Endothelial cell of umbilical vein (primary cell): ENCODE results near the gene KLF3. TPM values are rescaled to one million over a fixed set of nuclear protein-coding genes. Genes with fewer than 3 reads are reported as not detected.

Experiments
- BruUV-seq: library from RNA; stranded (reverse); fragments of 400-500 nt; replicated peaks from 2 replicates; lab custom pipeline; 2021; lab: Mats Ljungman, UMichigan
- CTCF ChIA-PET: fragments of 300-600, 350-600 bp; sonication (Branson Sonifier 250); formaldehyde crosslinking; loops from one replicate; lab custom pipeline; 2021; ENCODE audit warnings: antibody characterized with exemption, inconsistent platforms; lab: Charles Lee
- POLR2A ChIA-PET: fragments of 300-600, 350-600 bp; sonication (Branson Sonifier 250); formaldehyde crosslinking; loops from one replicate; lab custom pipeline; 2021; ENCODE audit warnings: antibody characterized with exemption, inconsistent platforms; lab: Charles Lee
- DNase-seq: peaks from one replicate; pipeline ENCODE4 v3.0.0-alpha.2; 2011; ENCODE audit warnings: low read depth, low spot score
- FAIRE-seq: peaks from 2 replicates; lab custom pipeline; 2011; peaks lifted over from hg19 to GRCh38; lab: Jason Lieb, UNC
- H2AFZ ChIP-seq: 2 replicates; pipeline ENCODE4 v1.6.0; 2012; ENCODE audit warnings: low read depth, low read length, control low read depth, inconsistent platforms
- H3K27ac ChIP-seq: 2 replicates; pipeline ENCODE4 v1.5.1; 2011; ENCODE audit warnings: low read depth, mild to moderate bottlenecking, control low read depth, low read length, moderate library complexity; ENCODE audit not compliant: insufficient read depth
- H3K27me3 ChIP-seq, 2 experiments: 2 replicates each; pipeline versions ENCODE4 v1.6.0 to v1.6.1; 2011; ENCODE audit warnings: low read length in 2 of 2, mixed read lengths in 1 of 2; ENCODE audit not compliant: control insufficient read depth in 2 of 2, insufficient read depth in 2 of 2
- H3K36me3 ChIP-seq, 2 experiments: 2 replicates in 1 of 2; 3 replicates in 1 of 2; pipeline ENCODE4 v1.5.1; 2011; ENCODE audit warnings: low read length in 2 of 2, mild to moderate bottlenecking in 1 of 2, moderate library complexity in 1 of 2; ENCODE audit not compliant: control insufficient read depth in 2 of 2, insufficient read depth in 2 of 2; ENCODE audit errors: extremely low read depth in 1 of 2
- H3K4me1 ChIP-seq: 3 replicates; pipeline ENCODE4 v1.5.1; 2011; ENCODE audit warnings: mild to moderate bottlenecking, low read length; ENCODE audit not compliant: control insufficient read depth, insufficient read depth; ENCODE audit errors: extremely low read depth
- H3K4me2 ChIP-seq: 2 replicates; pipeline ENCODE4 v1.6.1; 2011; ENCODE audit warnings: low read length, control low read depth, mixed read lengths; ENCODE audit not compliant: insufficient read depth
- H3K4me3 ChIP-seq, 3 experiments: fragments of 200-600 bp in 1 of 3; sonication (generic), shearing (Covaris generic) in 1 of 3; replicated peaks in 1 of 3; 2 replicates each; pipeline ENCODE4 v1.5.1; 2011 to 2016; ENCODE audit warnings: control low read depth in 3 of 3, low read length in 3 of 3, mild to moderate bottlenecking in 2 of 3, inconsistent platforms in 1 of 3, low read depth in 1 of 3, moderate library complexity in 1 of 3; ENCODE audit not compliant: insufficient read depth in 1 of 3
- H3K79me2 ChIP-seq: 2 replicates; pipeline ENCODE4 v1.6.0; 2012; ENCODE audit warnings: low read length, inconsistent platforms; ENCODE audit not compliant: control insufficient read depth, insufficient read depth
- H3K9ac ChIP-seq: replicated peaks from 2 replicates; pipeline ENCODE3; 2011; ENCODE audit warnings: low read length, control low read depth; ENCODE audit not compliant: insufficient read depth; ENCODE audit errors: extremely low read depth
- H3K9me1 ChIP-seq: replicated peaks from 3 replicates; pipeline ENCODE4 v1.6.0; 2011; ENCODE audit warnings: mild to moderate bottlenecking, low read length; ENCODE audit not compliant: control insufficient read depth, insufficient read depth; ENCODE audit errors: extremely low read depth
- H3K9me3 ChIP-seq: replicated peaks from 2 replicates; pipeline ENCODE4 v1.5.1; 2012; ENCODE audit warnings: low read length, inconsistent platforms; ENCODE audit not compliant: control insufficient read depth, insufficient read depth
- H4K20me1 ChIP-seq: replicated peaks from 2 replicates; pipeline ENCODE3; 2011; ENCODE audit warnings: mild to moderate bottlenecking, low read length; ENCODE audit not compliant: control insufficient read depth, insufficient read depth; ENCODE audit errors: extremely low read depth
- EZH2 ChIP-seq: IDR thresholded peaks from 2 replicates; pipeline ENCODE4 v1.6.1; 2012; ENCODE audit warnings: borderline replicate concordance, low read depth, mild to moderate bottlenecking, moderate library complexity, low read length, inconsistent platforms; ENCODE audit not compliant: severe bottlenecking
- FOS ChIP-seq: IDR thresholded peaks from 2 replicates; pipeline ENCODE4 v1.6.1; 2011; ENCODE audit warnings: mild to moderate bottlenecking, low read length, moderate library complexity, borderline replicate concordance; ENCODE audit not compliant: insufficient read depth
- GATA2 ChIP-seq: IDR thresholded peaks from 2 replicates; pipeline ENCODE4 v1.7.0; 2011; ENCODE audit warnings: low read depth, mild to moderate bottlenecking, moderate library complexity, mixed read lengths, low read length; ENCODE audit not compliant: insufficient read length, insufficient read depth
- JUN ChIP-seq: IDR thresholded peaks from 2 replicates; pipeline ENCODE4 v1.6.1; 2011; ENCODE audit warnings: borderline replicate concordance, low read depth; ENCODE audit not compliant: insufficient read length, insufficient read depth
- MYC ChIP-seq: IDR thresholded peaks from one replicate; pipeline ENCODE4 v1.6.1; 2011; ENCODE audit warnings: mild to moderate bottlenecking, low read depth, low read length
- POLR2A ChIP-seq: IDR thresholded peaks from 2 replicates; pipeline ENCODE4 v1.6.1; 2012; ENCODE audit warnings: low read depth, mild to moderate bottlenecking, control low read depth, low read length
- POLR2AphosphoS5 ChIP-seq: IDR thresholded peaks from 2 replicates; pipeline ENCODE4 v1.6.1; 2012; ENCODE audit warnings: low read depth, mild to moderate bottlenecking, control low read depth, low read length, moderate library complexity; ENCODE audit not compliant: insufficient read depth
- dilution Hi-C: fragments of 300-500 bp; cut with MboI; formaldehyde crosslinking; loops from one replicate; pipeline ENCODE4 v1.15.0; 2019; ENCODE audit warnings: low sequenced_read_pairs; ENCODE audit not compliant: extremely low pct_ligation_motif_present
- intact Hi-C: fragments of 100-400 bp; cut with micrococcal nuclease; formaldehyde crosslinking; loops from one replicate; pipeline ENCODE4 v1.10.0; 2022
- polyA plus RNA-seq, 4 experiments: library from polyadenylated mRNA; depleted of rRNA in 3 of 4; stranded (reverse) in 3 of 4; unstranded in 1 of 4; fragments of >200 nt; gene quantifications; 2 replicates each; pipeline versions ENCODE4 v1.2.1 to v1.2.3, GENCODE V29; 2011 to 2012; ENCODE audit warnings: missing spikeins in 1 of 4
- total RNA-seq: library from RNA; stranded (reverse); gene quantifications from 2 replicates; pipeline ENCODE4 v1.2.3, GENCODE V29; 2021
- TF ChIP-seq, protein P1 (sequence below): IDR thresholded peaks from 2 replicates; pipeline ENCODE4 v1.6.1; 2011; ENCODE audit not compliant: insufficient read depth, insufficient read length
- TF ChIP-seq, protein P2 (sequence below), 2 donors: IDR thresholded peaks; 1 replicate in 1 of 2; 2 replicates in 1 of 2; pipeline ENCODE4 v1.5.1; 2011; ENCODE audit warnings: low read length in 2 of 2, mild to moderate bottlenecking in 2 of 2, moderate library complexity in 2 of 2, control low read depth in 1 of 2, inconsistent platforms in 1 of 2, low read depth in 1 of 2; ENCODE audit not compliant: insufficient read depth in 1 of 2; ENCODE audit errors: extremely low read depth in 1 of 2

Gene KLF3
- total and polyA plus RNA-seq, 2 donors (not counting 3 experiments of a cell fraction or from before 2014, with no cell fraction given), result 27.7 to 50.5 TPM

DNA sequence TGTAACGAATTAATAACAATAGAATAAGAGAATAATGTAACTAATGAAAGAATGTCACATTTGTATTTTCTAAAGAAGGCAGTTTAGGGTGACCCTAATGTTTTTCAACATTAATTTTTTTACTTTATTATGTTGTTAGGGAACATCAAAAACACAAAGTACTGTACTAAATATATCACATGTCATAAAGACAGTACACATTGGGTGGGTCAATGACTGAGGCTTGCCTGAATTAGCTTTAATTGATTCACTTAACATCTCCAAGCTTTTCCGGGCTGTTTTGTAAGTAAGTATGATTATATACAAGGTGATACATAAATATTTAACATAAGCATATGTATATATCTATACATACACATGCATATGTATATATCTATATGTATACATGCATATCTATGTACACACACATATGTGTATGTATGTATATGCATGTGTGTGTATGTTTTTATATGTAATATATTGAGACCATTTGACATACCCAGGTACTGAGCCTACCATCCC, 43.4 kb upstream of the KLF3 start:
- ChIA-PET POLR2A (no interaction called here), CTCF (interaction anchor here (1.2 kb wide), 1 partner anchor 10 kb away, joined by 3 read pairs; no protein-coding TSS in a partner anchor)
- Histone ChIP-seq H3K27me3 (peaks cover 0 to 2% of the 10 kb centered on the region in 2 experiments), H3K4me3 (no peak overlapping the region), H3K9me1 (no peaks in the 10 kb centered on the region), H3K79me2 (no peaks in the 10 kb centered on the region), H4K20me1 (no peaks in the 10 kb centered on the region), H3K4me1 (no peaks in the 10 kb centered on the region), H3K9ac (no peak overlapping the region), H3K27ac (no peak overlapping the region), H3K9me3 (no peaks in the 10 kb centered on the region), H2AFZ (no peak overlapping the region), H3K36me3 (no peaks in the 10 kb centered on the region), H3K4me2 (no peak overlapping the region)
- DNase-seq (no peak), FAIRE-seq (no peak)
- TF ChIP-seq, protein P1, sequence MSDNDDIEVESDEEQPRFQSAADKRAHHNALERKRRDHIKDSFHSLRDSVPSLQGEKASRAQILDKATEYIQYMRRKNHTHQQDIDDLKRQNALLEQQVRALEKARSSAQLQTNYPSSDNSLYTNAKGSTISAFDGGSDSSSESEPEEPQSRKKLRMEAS, result no peak
- no peak for TF ChIP-seq FOS
- no TSS peak for BruUV-seq
- intact Hi-C loops, result no loop called here
- dilution Hi-C loops, result no loop called here

DNA sequence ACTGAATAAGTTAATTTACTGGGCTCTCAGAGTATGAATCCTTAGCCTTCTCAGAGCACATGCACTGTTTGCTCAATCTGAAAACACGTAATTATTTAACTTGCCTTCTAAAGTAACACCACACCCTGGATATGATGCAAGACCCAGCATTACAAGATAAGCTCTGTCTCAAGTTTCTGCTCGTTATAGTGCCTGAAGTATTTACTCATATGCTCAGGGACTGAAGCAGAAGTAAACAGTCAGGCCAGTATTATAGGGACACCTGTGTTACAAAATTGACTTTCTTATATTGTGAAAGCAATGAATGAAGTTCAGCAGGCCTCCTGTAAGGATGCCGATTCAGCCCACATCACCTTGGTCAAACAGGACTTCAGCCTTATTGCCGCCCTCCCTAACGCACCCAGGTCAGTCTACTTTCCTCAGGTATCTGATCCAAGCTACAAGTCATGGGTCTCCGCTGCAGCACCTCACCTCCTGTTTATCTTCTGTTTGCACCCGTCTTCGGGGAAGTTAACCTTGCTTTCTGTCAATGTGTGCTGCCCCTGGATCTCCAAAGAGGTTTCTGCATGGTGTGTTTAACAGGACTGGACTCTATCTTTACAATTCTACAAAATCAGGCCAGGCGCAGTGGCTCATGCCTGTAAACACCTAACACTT, 42.8 kb upstream of the KLF3 start:
- Histone ChIP-seq H3K9me1 (no peaks in the 10 kb centered on the region), H3K27ac (no peak overlapping the region), H3K4me3 (no peak overlapping the region), H3K36me3 (no peaks in the 10 kb centered on the region), H4K20me1 (no peaks in the 10 kb centered on the region), H3K4me2 (no peak overlapping the region), H3K9ac (no peak overlapping the region), H3K79me2 (no peaks in the 10 kb centered on the region), H3K27me3 (peaks cover 0 to 2% of the 10 kb centered on the region in 2 experiments), H2AFZ (no peak overlapping the region), H3K9me3 (no peaks in the 10 kb centered on the region), H3K4me1 (no peaks in the 10 kb centered on the region)
- no peak for FAIRE-seq
- dilution Hi-C loops, result no loop called here
- TF ChIP-seq, protein P1, result no peak
- TF ChIP-seq MYC (no peak), GATA2 (no peak), JUN (no peak), POLR2AphosphoS5 (no peak), FOS (no peak), POLR2A (no peak), EZH2 (no peak)
- TF ChIP-seq, protein P2, sequence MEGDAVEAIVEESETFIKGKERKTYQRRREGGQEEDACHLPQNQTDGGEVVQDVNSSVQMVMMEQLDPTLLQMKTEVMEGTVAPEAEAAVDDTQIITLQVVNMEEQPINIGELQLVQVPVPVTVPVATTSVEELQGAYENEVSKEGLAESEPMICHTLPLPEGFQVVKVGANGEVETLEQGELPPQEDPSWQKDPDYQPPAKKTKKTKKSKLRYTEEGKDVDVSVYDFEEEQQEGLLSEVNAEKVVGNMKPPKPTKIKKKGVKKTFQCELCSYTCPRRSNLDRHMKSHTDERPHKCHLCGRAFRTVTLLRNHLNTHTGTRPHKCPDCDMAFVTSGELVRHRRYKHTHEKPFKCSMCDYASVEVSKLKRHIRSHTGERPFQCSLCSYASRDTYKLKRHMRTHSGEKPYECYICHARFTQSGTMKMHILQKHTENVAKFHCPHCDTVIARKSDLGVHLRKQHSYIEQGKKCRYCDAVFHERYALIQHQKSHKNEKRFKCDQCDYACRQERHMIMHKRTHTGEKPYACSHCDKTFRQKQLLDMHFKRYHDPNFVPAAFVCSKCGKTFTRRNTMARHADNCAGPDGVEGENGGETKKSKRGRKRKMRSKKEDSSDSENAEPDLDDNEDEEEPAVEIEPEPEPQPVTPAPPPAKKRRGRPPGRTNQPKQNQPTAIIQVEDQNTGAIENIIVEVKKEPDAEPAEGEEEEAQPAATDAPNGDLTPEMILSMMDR (IDR thresholded peaks at IDR 0.05; ENCODE audit: extremely low read depth in 1 of 2, insufficient read depth in 1 of 2, low read depth in 1 of 2, low read length in 2 of 2), result no peak
- no peak for DNase-seq
- intact Hi-C loops, result no loop called here
- CTCF ChIA-PET, result no interaction called here
- POLR2A ChIA-PET, result no interaction called here
- no TSS peak for BruUV-seq
